Liver (tissue), 3 donors: ENCODE results near the gene SOX8.

Source experiments
- ATF3 ChIP-seq: IDR thresholded peaks from 2 replicates; pipeline ENCODE4 v1.6.1; 2016; ENCODE audit warnings: antibody characterized with exemption
- CTCF ChIP-seq: fragments of 150-350 bp; IDR thresholded peaks from 2 replicates; pipeline ENCODE4 v1.5.1; 2017; ENCODE audit warnings: improper control_type of control experiment, low read depth, low read length; ENCODE audit not compliant: missing input control
- EGR1 ChIP-seq, 2 donors: IDR thresholded peaks; 2 replicates each; pipeline ENCODE4 v1.6.1; 2016 to 2018; ENCODE audit warnings: antibody characterized with exemption in 2 of 2, low read depth in 2 of 2
- MAX ChIP-seq: IDR thresholded peaks from 2 replicates; pipeline ENCODE4 v1.6.1; 2016; ENCODE audit warnings: antibody characterized with exemption
- NR2F2 ChIP-seq: IDR thresholded peaks from 2 replicates; pipeline ENCODE4 v1.6.1; 2016; ENCODE audit warnings: antibody characterized with exemption
- RAD21 ChIP-seq, 2 donors: IDR thresholded peaks; 2 replicates each; pipeline ENCODE4 v1.6.1; 2016; ENCODE audit warnings: antibody characterized with exemption in 2 of 2, mild to moderate bottlenecking in 2 of 2
- REST ChIP-seq: IDR thresholded peaks from 2 replicates; pipeline ENCODE4 v1.6.1; 2016; ENCODE audit warnings: antibody characterized with exemption, mild to moderate bottlenecking
- RXRA ChIP-seq, 2 donors: IDR thresholded peaks; 2 replicates each; pipeline ENCODE4 v1.6.1; 2017 to 2018; ENCODE audit warnings: antibody characterized with exemption in 2 of 2, mild to moderate bottlenecking in 1 of 2
- SP1 ChIP-seq: IDR thresholded peaks from 2 replicates; pipeline ENCODE4 v1.6.1; 2018; ENCODE audit warnings: antibody characterized with exemption, mild to moderate bottlenecking
- TAF1 ChIP-seq: conservative IDR thresholded peaks from 2 replicates; pipeline ENCODE4 v1.6.1; 2016; ENCODE audit warnings: antibody characterized with exemption, mild to moderate bottlenecking
- YY1 ChIP-seq: IDR thresholded peaks from 2 replicates; pipeline ENCODE4 v1.6.1; 2016; ENCODE audit warnings: antibody characterized with exemption, mild to moderate bottlenecking
- ZBTB33 ChIP-seq: IDR thresholded peaks from 2 replicates; pipeline ENCODE4 v1.6.1; 2016; ENCODE audit warnings: antibody characterized with exemption
- donor health status: healthy.
- donor health status: healthy.

GRCh38 chr16:1034230-1035065 lies 52.9 kb downstream of the SOX8 start:
- TF ChIP-seq RAD21 (IDR thresholded peaks at IDR 0.05) (no peak), MAX (no peak), CTCF (no peak), ATF3 (no peak), NR2F2 (no peak), TAF1 (no peak), REST (no peak), SP1 (no peak), RXRA (IDR thresholded peaks at IDR 0.05) (no peak), EGR1 (IDR thresholded peaks at IDR 0.05; ENCODE audit: low read depth in 2 of 2) (no peak), YY1 (no peak), ZBTB33 (no peak)
